ENCODE results near the gene IGLL1. TPM values are rescaled to one million over a fixed set of nuclear protein-coding genes. Genes with fewer than 3 reads are reported as not detected.
"Not testable (repeated sequence)": the region's sequence is repeated elsewhere in the genome, so short reads cannot be mapped to it uniquely, and the experiment has no call there.

IGLL1 gene
- polyA plus RNA-seq, 1 of the 3 experiments (the other 2 are of a cell fraction) = not detected

DNA sequence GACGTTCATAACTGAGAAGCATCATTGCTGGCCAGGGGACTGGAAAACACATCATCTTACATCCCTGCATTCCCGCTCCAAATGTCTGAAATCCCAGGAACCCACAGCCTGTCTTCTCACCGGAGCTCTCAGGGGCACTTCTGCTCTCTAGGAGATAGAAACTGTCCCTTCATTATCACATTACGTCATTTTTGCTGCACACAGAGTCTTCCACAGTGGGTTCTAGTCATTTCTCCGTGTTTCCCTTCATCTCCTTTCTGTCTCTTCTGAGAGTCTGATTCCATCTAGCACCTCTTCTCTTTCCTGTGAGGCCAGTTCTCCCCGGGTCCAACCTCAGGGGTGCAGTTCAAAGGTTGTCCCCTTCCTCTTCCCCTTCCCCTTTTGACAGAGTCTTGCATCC lies 15.8 kb upstream of the IGLL1 start:
- H3K9me3 ChIP-seq; H3K79me2 ChIP-seq (ENCODE audit: insufficient read depth); CTCF ChIA-PET; DNase-seq; H3F3A ChIP-seq (replicated peaks; ENCODE audit: insufficient read depth); H3K9ac ChIP-seq; H3K4me3 ChIP-seq (ENCODE audit: low read depth in 2 of 2, low read length in 1 of 2); H3K27ac ChIP-seq (ENCODE audit: low read depth in 2 of 2, low read length in 1 of 2); H2AFZ ChIP-seq (ENCODE audit: low read depth); H3K4me1 ChIP-seq (ENCODE audit: control insufficient read depth in 1 of 2, insufficient read depth in 2 of 2, low read depth in 1 of 2, low read length in 1 of 2); POLR2A ChIA-PET; H3K9me2 ChIP-seq; H4K20me1 ChIP-seq (ENCODE audit: insufficient read depth); H3K27me3 ChIP-seq (ENCODE audit: insufficient read depth); H3K4me2 ChIP-seq; H3K36me3 ChIP-seq (replicated peaks in 1 of 2; ENCODE audit: control insufficient read depth in 1 of 2, insufficient read depth in 2 of 2, low read length in 1 of 2): not testable (repeated sequence)
- 33% methylated on average over 6 of the region's 6 CpGs for WGBS (ENCODE audit: low lambda C conversion rate)

- Histone ChIP-seq H3F3A (replicated peaks; ENCODE audit: insufficient read depth) (no peaks in the 10 kb centered on the region), H3K27ac (ENCODE audit: low read depth in 2 of 2, low read length in 1 of 2) (no peak overlapping the region), H3K9me2 (no peaks in the 10 kb centered on the region), H3K27me3 (ENCODE audit: insufficient read depth) (no peaks in the 10 kb centered on the region), H3K36me3 (replicated peaks in 1 of 2; ENCODE audit: control insufficient read depth in 1 of 2, insufficient read depth in 2 of 2, low read length in 1 of 2) (no peaks in the 10 kb centered on the region), H3K9ac (no peak overlapping the region), H3K9me3 (no peaks in the 10 kb centered on the region), H4K20me1 (ENCODE audit: insufficient read depth) (no peaks in the 10 kb centered on the region), H3K79me2 (ENCODE audit: insufficient read depth) (no peaks in the 10 kb centered on the region), H3K4me2 (no peak overlapping the region), H3K4me1 (ENCODE audit: control insufficient read depth in 1 of 2, insufficient read depth in 2 of 2, low read depth in 1 of 2, low read length in 1 of 2) (no peaks in the 10 kb centered on the region), H2AFZ (ENCODE audit: low read depth) (no peak overlapping the region), H3K4me3 (ENCODE audit: low read depth in 2 of 2, low read length in 1 of 2) (no peak overlapping the region)
- ChIA-PET CTCF (interaction anchor here (0.6 to 3.3 kb wide), 48 partner anchors 8 to 1842 kb away, joined by 3 to 49 read pairs (median 5); partner anchors contain the start of gene IGLL1), POLR2A (no interaction called here)
- TF ChIP-seq SMC3 (IDR thresholded peaks at IDR 0.05; ENCODE audit: low read depth, low read length) (no peak), ZBTB33 (IDR thresholded peaks at IDR 0.05; ENCODE audit: borderline replicate concordance, low read depth) (no peak), MAX (IDR thresholded peaks at IDR 0.05; ENCODE audit: low read depth) (no peak), RCOR1 (IDR thresholded peaks at IDR 0.05; ENCODE audit: low read length) (no peak), FOSL2 (IDR thresholded peaks at IDR 0.05; ENCODE audit: borderline replicate concordance, low read depth) (no peak), TAF1 (IDR thresholded peaks at IDR 0.05; ENCODE audit: borderline replicate concordance, low read depth, low read length) (no peak), POLR2AphosphoS5 (IDR thresholded peaks at IDR 0.05; ENCODE audit: low read depth, low read length) (no peak), FOXJ3 (CRISPR knock-in tag; IDR thresholded peaks at IDR 0.05) (no peak), ELF1 (IDR thresholded peaks at IDR 0.05) (no peak), NFIC (IDR thresholded peaks at IDR 0.05; ENCODE audit: borderline replicate concordance) (no peak), FOXM1 (IDR thresholded peaks at IDR 0.05; ENCODE audit: low read depth) (no peak), SIN3A (IDR thresholded peaks at IDR 0.05; ENCODE audit: borderline replicate concordance, low read depth, low read length) (no peak), USF1 (IDR thresholded peaks at IDR 0.05; ENCODE audit: borderline replicate concordance, low read depth) (no peak), TCF12 (IDR thresholded peaks at IDR 0.05) (no peak), NRF1 (IDR thresholded peaks at IDR 0.05; ENCODE audit: low read depth, low read length) (no peak), MEF2A (IDR thresholded peaks at IDR 0.05; ENCODE audit: borderline replicate concordance, low read depth) (no peak), GATA2 (CRISPR knock-in tag; IDR thresholded peaks at IDR 0.05) (no peak)
- WGBS (ENCODE audit: low lambda C conversion rate) = 61% methylated on average over 5 of the region's 7 CpGs
- DNase-seq = no peak
Measured at GRCh38 chr22:23591846-23592245, 11.8 kb upstream of the IGLL1 start.

Measured in SK-N-SH (cell line).